ENCODE results near the gene SFSWAP. TPM values are rescaled to one million over a fixed set of nuclear protein-coding genes. Genes with fewer than 3 reads are reported as not detected.

Gene SFSWAP
- total and polyA plus RNA-seq, 4 donors, result 6.1 to 21.6 (median 10.1) TPM

Small RNA genes within 50 kb of the gene (small RNA-seq; reads per million reads assigned to genes)
- gene RNA5SP377 (not detected), gene RNA5SP378 (not detected), gene RNU6-1017P (not detected)

Other genes with a start within 250 kb of the SFSWAP start
- gene MMP17, start 117.3 kb downstream of the SFSWAP start, total RNA-seq, result under 1 TPM; 0.17 to 0.37 TPM
- gene MMP17, start 117.3 kb downstream of the SFSWAP start, polyA plus RNA-seq, result under 1 TPM in 1 of 2 donors, not detected in 1; 0.24 TPM
- 10 to 100 TPM; 14.1 to 41.7 TPM for gene ULK1, start 183.5 kb downstream of the SFSWAP start, total RNA-seq
- gene ULK1, start 183.5 kb downstream of the SFSWAP start, polyA plus RNA-seq, result 10 to 100 TPM; 12.5 to 16.1 TPM
- 10 to 100 TPM in 1 of 2 donors, 1 to 10 TPM in 1; 9.2 to 12.1 TPM for gene PUS1, start 218.2 kb downstream of the SFSWAP start, total RNA-seq
- 10 to 100 TPM in 1 of 2 donors, 1 to 10 TPM in 1; 6.1 to 24.4 TPM for gene PUS1, start 218.2 kb downstream of the SFSWAP start, polyA plus RNA-seq
- gene EP400, start 238.9 kb downstream of the SFSWAP start, total RNA-seq, result 10 to 100 TPM in 1 of 2 donors, 1 to 10 TPM in 1; 9.0 to 12.4 TPM
- 1 to 10 TPM; 4.7 to 5.3 TPM for gene EP400, start 238.9 kb downstream of the SFSWAP start, polyA plus RNA-seq